NB4 (cell line): ENCODE measurements around the gene SLC9A1.

Source experiments
- MYC ChIP-seq: IDR thresholded peaks from 2 replicates; pipeline ENCODE4 v1.6.1; 2011; ENCODE audit warnings: low read depth, low read length
- POLR2A ChIP-seq: IDR thresholded peaks from 2 replicates; pipeline ENCODE4 v1.6.1; 2011; ENCODE audit warnings: mild to moderate bottlenecking; ENCODE audit not compliant: insufficient read length; ENCODE audit errors: extremely low read depth
- TF ChIP-seq, protein P1 (sequence below): IDR thresholded peaks from one replicate; pipeline ENCODE4 v1.5.1; 2012; ENCODE audit warnings: low read depth, low read length
- TF ChIP-seq, protein P2 (sequence below): IDR thresholded peaks from 2 replicates; pipeline ENCODE4 v1.6.1; 2011; ENCODE audit warnings: low read depth, low read length

DNA sequence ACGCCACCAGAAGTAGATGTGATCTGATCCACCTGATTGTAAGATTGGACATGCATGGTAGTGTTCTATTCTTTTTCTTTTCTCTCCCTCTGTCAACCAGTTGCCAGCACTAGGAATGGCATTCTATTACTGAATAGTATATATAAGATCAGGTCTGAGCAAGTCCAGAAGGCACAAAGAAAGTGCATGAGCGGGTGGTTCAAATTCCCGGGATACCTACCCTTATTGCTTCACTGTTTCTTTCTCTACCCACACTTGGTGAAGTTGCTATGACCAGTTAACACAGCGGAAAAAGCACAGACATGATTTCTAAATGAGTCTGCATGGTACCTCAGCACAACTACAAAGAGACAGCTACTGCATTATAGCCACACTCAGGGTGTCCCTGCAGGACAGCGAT is 64.0 kb downstream of the SLC9A1 start:
- TF ChIP-seq, protein P1, sequence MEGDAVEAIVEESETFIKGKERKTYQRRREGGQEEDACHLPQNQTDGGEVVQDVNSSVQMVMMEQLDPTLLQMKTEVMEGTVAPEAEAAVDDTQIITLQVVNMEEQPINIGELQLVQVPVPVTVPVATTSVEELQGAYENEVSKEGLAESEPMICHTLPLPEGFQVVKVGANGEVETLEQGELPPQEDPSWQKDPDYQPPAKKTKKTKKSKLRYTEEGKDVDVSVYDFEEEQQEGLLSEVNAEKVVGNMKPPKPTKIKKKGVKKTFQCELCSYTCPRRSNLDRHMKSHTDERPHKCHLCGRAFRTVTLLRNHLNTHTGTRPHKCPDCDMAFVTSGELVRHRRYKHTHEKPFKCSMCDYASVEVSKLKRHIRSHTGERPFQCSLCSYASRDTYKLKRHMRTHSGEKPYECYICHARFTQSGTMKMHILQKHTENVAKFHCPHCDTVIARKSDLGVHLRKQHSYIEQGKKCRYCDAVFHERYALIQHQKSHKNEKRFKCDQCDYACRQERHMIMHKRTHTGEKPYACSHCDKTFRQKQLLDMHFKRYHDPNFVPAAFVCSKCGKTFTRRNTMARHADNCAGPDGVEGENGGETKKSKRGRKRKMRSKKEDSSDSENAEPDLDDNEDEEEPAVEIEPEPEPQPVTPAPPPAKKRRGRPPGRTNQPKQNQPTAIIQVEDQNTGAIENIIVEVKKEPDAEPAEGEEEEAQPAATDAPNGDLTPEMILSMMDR, result no peak
- TF ChIP-seq MYC (no peak), POLR2A (no peak)
- TF ChIP-seq, protein P2, sequence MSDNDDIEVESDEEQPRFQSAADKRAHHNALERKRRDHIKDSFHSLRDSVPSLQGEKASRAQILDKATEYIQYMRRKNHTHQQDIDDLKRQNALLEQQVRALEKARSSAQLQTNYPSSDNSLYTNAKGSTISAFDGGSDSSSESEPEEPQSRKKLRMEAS, result no peak
